Loucy (cell line): ENCODE measurements around the gene DPRX.

ENCODE experiments used
- EZH2phosphoT487 ChIP-seq: fragments of 200-600 bp; IDR thresholded peaks from 2 replicates; pipeline ENCODE4 v1.6.1; 2018; ENCODE audit warnings: antibody characterized with exemption, mild to moderate bottlenecking, moderate library complexity, borderline replicate concordance
- TF ChIP-seq, protein P1 (sequence below): fragments of 200-600 bp; sonication (generic); conservative IDR thresholded peaks from 2 replicates; pipeline ENCODE4 v1.5.1; 2014; ENCODE audit warnings: mild to moderate bottlenecking, antibody characterized with exemption, low read length

DNA sequence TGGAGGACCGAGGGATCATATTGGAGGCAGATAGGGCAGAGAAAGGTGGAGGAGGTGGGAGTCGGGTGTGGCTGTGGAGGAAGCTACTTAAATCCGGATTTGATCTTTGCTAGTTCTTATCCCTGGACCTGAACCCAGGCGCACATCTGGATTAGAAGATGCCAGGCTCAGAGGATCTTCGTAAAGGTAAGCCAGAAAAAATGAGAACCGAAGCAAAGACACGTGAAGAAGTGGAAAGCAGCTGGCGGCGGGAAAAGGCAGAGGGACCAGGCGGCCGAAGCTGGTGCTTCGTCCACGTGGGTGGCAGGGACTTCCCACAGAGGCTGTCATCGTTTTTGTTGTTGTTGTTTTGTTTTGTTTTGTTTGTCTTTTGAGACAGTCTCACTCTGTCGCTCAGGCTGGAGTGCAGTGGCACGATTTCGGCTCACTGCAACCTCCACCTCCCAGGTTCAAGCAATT lies at the start of gene DPRX:
- TF ChIP-seq, protein P1, sequence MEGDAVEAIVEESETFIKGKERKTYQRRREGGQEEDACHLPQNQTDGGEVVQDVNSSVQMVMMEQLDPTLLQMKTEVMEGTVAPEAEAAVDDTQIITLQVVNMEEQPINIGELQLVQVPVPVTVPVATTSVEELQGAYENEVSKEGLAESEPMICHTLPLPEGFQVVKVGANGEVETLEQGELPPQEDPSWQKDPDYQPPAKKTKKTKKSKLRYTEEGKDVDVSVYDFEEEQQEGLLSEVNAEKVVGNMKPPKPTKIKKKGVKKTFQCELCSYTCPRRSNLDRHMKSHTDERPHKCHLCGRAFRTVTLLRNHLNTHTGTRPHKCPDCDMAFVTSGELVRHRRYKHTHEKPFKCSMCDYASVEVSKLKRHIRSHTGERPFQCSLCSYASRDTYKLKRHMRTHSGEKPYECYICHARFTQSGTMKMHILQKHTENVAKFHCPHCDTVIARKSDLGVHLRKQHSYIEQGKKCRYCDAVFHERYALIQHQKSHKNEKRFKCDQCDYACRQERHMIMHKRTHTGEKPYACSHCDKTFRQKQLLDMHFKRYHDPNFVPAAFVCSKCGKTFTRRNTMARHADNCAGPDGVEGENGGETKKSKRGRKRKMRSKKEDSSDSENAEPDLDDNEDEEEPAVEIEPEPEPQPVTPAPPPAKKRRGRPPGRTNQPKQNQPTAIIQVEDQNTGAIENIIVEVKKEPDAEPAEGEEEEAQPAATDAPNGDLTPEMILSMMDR, result no peak
- TF ChIP-seq EZH2phosphoT487, result no peak
